Prostate gland (tissue), 2 donors: ENCODE measurements around the gene SASH1. TPM values are rescaled to one million over a fixed set of nuclear protein-coding genes. Genes with fewer than 3 reads are reported as not detected.

Experiments used
- DNase-seq: peaks from one replicate; pipeline ENCODE4 v3.0.0-alpha.2; 2019; ENCODE audit warnings: low spot score
- H3K27ac ChIP-seq, 2 donors: fragments of 200-600 bp; sonication (generic); 2 replicates each; pipeline ENCODE4 v1.5.1; 2017 to 2019
- H3K27me3 ChIP-seq: fragments of 200-600 bp; sonication (generic); replicated peaks from 2 replicates; pipeline ENCODE4 v1.5.1; 2019; ENCODE audit not compliant: insufficient read depth
- H3K36me3 ChIP-seq, 2 donors: fragments of 200-600 bp; sonication (generic); 1 replicate in 1 of 2; 2 replicates in 1 of 2; pipeline versions ENCODE4 v1.5.1 to v1.8.1; 2017 to 2019
- H3K4me1 ChIP-seq: fragments of 200-600 bp; sonication (generic); replicated peaks from 2 replicates; pipeline ENCODE4 v1.5.1; 2019
- H3K4me3 ChIP-seq, 2 donors: fragments of 200-600 bp; sonication (generic); 2 replicates each; pipeline ENCODE4 v1.5.1; 2017 to 2019
- H3K9me3 ChIP-seq: fragments of 200-600 bp; sonication (generic); 2 replicates; pipeline ENCODE4 v1.5.1; 2017
- CTCF ChIP-seq, 4 experiments: fragments of 200-600 bp in 2 of 4; fragments of 450-650 bp in 2 of 4; sonication (generic) in 2 of 4; IDR thresholded peaks; 1 replicate in 3 of 4; 2 replicates in 1 of 4; pipeline ENCODE4 v1.5.1; 2016 to 2019; ENCODE audit warnings: antibody characterized with exemption in 4 of 4, mild to moderate bottlenecking in 2 of 4, moderate library complexity in 2 of 4
- POLR2A ChIP-seq: fragments of 450-650 bp; IDR thresholded peaks from one replicate; pipeline ENCODE4 v1.6.1; 2016; ENCODE audit warnings: antibody characterized with exemption, mild to moderate bottlenecking
- POLR2AphosphoS5 ChIP-seq: sonication (generic); formaldehyde crosslinking; IDR thresholded peaks from one replicate; pipeline ENCODE4 v1.6.1; 2017; ENCODE audit warnings: antibody characterized with exemption
- WGBS: methylation state at CpG from one replicate; pipeline ENCODE4 v1.1.5; 2018; 5-methylcytosine and 5-hydroxymethylcytosine counted together
- intact Hi-C: fragments of 100-400 bp; cut with DNase I; formaldehyde crosslinking; loops from one replicate; pipeline ENCODE4 v1.14.2; 2022
- total RNA-seq, 2 donors: library from RNA; depleted of rRNA; stranded (reverse); fragments of >200 nt; gene quantifications; one replicate each; pipeline ENCODE4 v1.1.0, GENCODE V29; 2016

The SASH1 gene
- total RNA-seq, 2 donors from 2014 or later, result 34.3 to 48.6 TPM

GRCh38 chr6:148548065-148548748 is 205.6 kb downstream of the SASH1 start:
- no peaks in the 10 kb centered on the region for H3K9me3 ChIP-seq
- no peak for DNase-seq
- no peak overlapping the region for H3K4me3 ChIP-seq
- TF ChIP-seq CTCF (IDR thresholded peaks at IDR 0.05), result no peak
- no peak for TF ChIP-seq POLR2A
- no peak for TF ChIP-seq POLR2AphosphoS5
- intact Hi-C loops, result no loop called here
- no peaks in the 10 kb centered on the region for H3K4me1 ChIP-seq
- no peaks in the 10 kb centered on the region for H3K36me3 ChIP-seq
- H3K27ac ChIP-seq, result no peak overlapping the region
- WGBS, result 87% methylated on average over 22 of the region's 22 CpGs
- H3K27me3 ChIP-seq, result no peaks in the 10 kb centered on the region

- H3K27me3 ChIP-seq, result no peaks in the 10 kb centered on the region
- no peak overlapping the region for H3K27ac ChIP-seq
- no peak for TF ChIP-seq CTCF (IDR thresholded peaks at IDR 0.05)
- no peak for TF ChIP-seq POLR2AphosphoS5
- TF ChIP-seq POLR2A, result no peak
- H3K9me3 ChIP-seq, result no peaks in the 10 kb centered on the region
- intact Hi-C loops, result no loop called here
- DNase-seq, result no peak
- 73% methylated on average over 4 of the region's 4 CpGs for WGBS
- no peaks in the 10 kb centered on the region for H3K4me1 ChIP-seq
- H3K36me3 ChIP-seq, result no peaks in the 10 kb centered on the region
- no peak overlapping the region for H3K4me3 ChIP-seq
Measured at GRCh38 chr6:148548749-148549140, 206.1 kb downstream of the SASH1 start.

GRCh38 chr6:148550569-148550968 is 207.9 kb downstream of the SASH1 start:
- Histone ChIP-seq H3K4me1 (no peaks in the 10 kb centered on the region), H3K27ac (no peak overlapping the region), H3K36me3 (no peaks in the 10 kb centered on the region), H3K9me3 (no peaks in the 10 kb centered on the region), H3K4me3 (no peak overlapping the region), H3K27me3 (no peaks in the 10 kb centered on the region)
- no peak for TF ChIP-seq CTCF (IDR thresholded peaks at IDR 0.05)
- no peak for TF ChIP-seq POLR2AphosphoS5
- TF ChIP-seq POLR2A, result no peak
- intact Hi-C loops, result no loop called here
- 71% methylated on average over 7 of the region's 7 CpGs for WGBS
- DNase-seq, result no peak

GRCh38 chr6:148551226-148551625 is 208.6 kb downstream of the SASH1 start:
- Histone ChIP-seq H3K27me3 (no peaks in the 10 kb centered on the region), H3K4me3 (no peak overlapping the region), H3K36me3 (no peaks in the 10 kb centered on the region), H3K27ac (no peak overlapping the region), H3K9me3 (no peaks in the 10 kb centered on the region), H3K4me1 (no peaks in the 10 kb centered on the region)
- intact Hi-C loops, result no loop called here
- TF ChIP-seq POLR2AphosphoS5, result no peak
- TF ChIP-seq CTCF (IDR thresholded peaks at IDR 0.05), result no peak
- WGBS, result 50% methylated on average over 1 of the region's 1 CpG
- DNase-seq, result no peak

GRCh38 chr6:148556410-148556809 is 213.8 kb downstream of the SASH1 start:
- DNase-seq, result no peak
- Histone ChIP-seq H3K4me3 (no peak overlapping the region), H3K36me3 (no peaks in the 10 kb centered on the region), H3K4me1 (no peaks in the 10 kb centered on the region), H3K27me3 (no peaks in the 10 kb centered on the region), H3K27ac (no peak overlapping the region), H3K9me3 (no peaks in the 10 kb centered on the region)
- TF ChIP-seq POLR2AphosphoS5 (no peak), CTCF (IDR thresholded peaks at IDR 0.05) (no peak), POLR2A (no peak)
- WGBS, result 61% methylated on average over 7 of the region's 7 CpGs
- intact Hi-C loops, result no loop called here
